AG04449 (cell line): ENCODE results near the gene SLC43A3.

Source experiments
- CTCF ChIA-PET: fragments of 350-600 bp; formaldehyde crosslinking; extraction: SDS; loops from one replicate; lab custom pipeline; 2021; ENCODE audit warnings: antibody characterized with exemption; lab: Yijun Ruan, JAX
- POLR2A ChIA-PET: fragments of 400-600, 350-600 bp; formaldehyde crosslinking; extraction: SDS; loops from one replicate; lab custom pipeline; 2020; ENCODE audit warnings: antibody characterized with exemption, inconsistent platforms; lab: Yijun Ruan, JAX
- DNase-seq: peaks from one replicate; pipeline ENCODE4 v3.0.0-alpha.2; 2010; ENCODE audit warnings: low read depth, low spot score
- H3K4me3 ChIP-seq: 2 replicates; pipeline ENCODE4 v1.5.1; 2011; ENCODE audit warnings: low read depth, mild to moderate bottlenecking, control low read depth, low read length
- CTCF ChIP-seq: IDR thresholded peaks from one replicate; pipeline ENCODE4 v1.5.1; 2011; ENCODE audit warnings: mild to moderate bottlenecking, moderate library complexity, low read length, control low read depth, inconsistent platforms; ENCODE audit not compliant: insufficient read depth; ENCODE audit errors: missing control alignments

Gene SLC43A3

GRCh38 chr11:57461841-57462489, 35.0 kb upstream of the SLC43A3 start:
- CTCF ChIA-PET, result interaction anchor here (1.5 to 11.8 kb wide), 6 partner anchors 9 to 182 kb away, joined by 5 to 400 read pairs (median 132); partner anchors contain the start of gene TIMM10
- no peak overlapping the region for H3K4me3 ChIP-seq
- TF ChIP-seq CTCF, result no peak
- POLR2A ChIA-PET, result no interaction called here
- no peak for DNase-seq

GRCh38 chr11:57460758-57461749, 34.1 kb upstream of the SLC43A3 start:
- TF ChIP-seq CTCF, result no peak
- ChIA-PET POLR2A (no interaction called here), CTCF (interaction anchor here (0.8 to 11.8 kb wide), 17 partner anchors 10 to 1066 kb away, joined by 3 to 400 read pairs (median 7); partner anchors contain the start of genes SLC43A1 and TIMM10)
- peak overlapping the region; percentile 34 for H3K4me3 ChIP-seq
- no peak for DNase-seq

- CTCF ChIA-PET, result interaction anchor here (0.6 to 11.8 kb wide), 23 partner anchors 10 to 1067 kb away, joined by 3 to 400 read pairs (median 5); partner anchors contain the start of genes SLC43A1, TIMM10 and UBE2L6
- POLR2A ChIA-PET, result no interaction called here
- TF ChIP-seq CTCF, result peak; percentile 20
- no peak for DNase-seq
- peak within 1 kb of the TSS; percentile 50 for H3K4me3 ChIP-seq
Observed at GRCh38 chr11:57460022-57460757, 33.3 kb upstream of the SLC43A3 start, which contains the start of gene RTN4RL2. Gene RTN4RL2, plus strand, starts transcription at chr11:57460528. Its CDS starts 338 bp downstream, at chr11:57460866.

GRCh38 chr11:57459164-57460021, 32.5 kb upstream of the SLC43A3 start:
- H3K4me3 ChIP-seq, result peak overlapping the region; percentile 50
- ChIA-PET POLR2A (no interaction called here), CTCF (interaction anchor here (0.8 to 11.8 kb wide), 42 partner anchors 10 to 1060 kb away, joined by 3 to 400 read pairs (median 8); partner anchors contain the start of genes SLC43A1, SLC43A3, TIMM10 and TNKS1BP1)
- no peak for TF ChIP-seq CTCF
- no peak for DNase-seq
